ENCODE results near the gene HACD2. TPM values are rescaled to one million over a fixed set of nuclear protein-coding genes. Genes with fewer than 3 reads are reported as not detected.

HACD2 gene
- total and polyA plus RNA-seq, 10 of the 15 experiments (the other 5 are each of a cell fraction or from before 2014, with no cell fraction given) = 9.1 to 30.0 (median 18.8) TPM

DNA sequence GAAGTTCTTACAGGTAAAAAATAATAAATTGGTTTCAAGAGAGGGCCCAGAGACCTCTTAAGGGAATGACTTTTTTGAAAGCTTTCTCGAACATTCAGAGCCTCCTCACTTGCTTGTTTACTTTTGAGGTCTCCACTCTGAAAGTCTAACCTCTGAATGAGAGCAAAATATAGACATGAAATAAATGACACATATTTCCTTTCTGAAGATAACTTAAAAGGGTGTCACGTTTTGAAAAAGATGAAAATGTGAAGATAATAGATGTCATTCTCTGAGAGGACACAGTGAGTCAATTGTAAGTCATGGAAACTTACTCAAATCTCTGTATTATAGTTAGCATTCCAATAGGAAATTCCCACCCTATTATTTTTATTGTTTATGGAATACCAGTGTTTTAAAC, 44.6 kb downstream of the HACD2 start (continued):
- TF ChIP-seq, protein P1, sequence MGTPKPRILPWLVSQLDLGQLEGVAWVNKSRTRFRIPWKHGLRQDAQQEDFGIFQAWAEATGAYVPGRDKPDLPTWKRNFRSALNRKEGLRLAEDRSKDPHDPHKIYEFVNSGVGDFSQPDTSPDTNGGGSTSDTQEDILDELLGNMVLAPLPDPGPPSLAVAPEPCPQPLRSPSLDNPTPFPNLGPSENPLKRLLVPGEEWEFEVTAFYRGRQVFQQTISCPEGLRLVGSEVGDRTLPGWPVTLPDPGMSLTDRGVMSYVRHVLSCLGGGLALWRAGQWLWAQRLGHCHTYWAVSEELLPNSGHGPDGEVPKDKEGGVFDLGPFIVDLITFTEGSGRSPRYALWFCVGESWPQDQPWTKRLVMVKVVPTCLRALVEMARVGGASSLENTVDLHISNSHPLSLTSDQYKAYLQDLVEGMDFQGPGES (IDR thresholded peaks at IDR 0.05) = no peak
- TF ChIP-seq SIX5 (IDR thresholded peaks at IDR 0.05; ENCODE audit: low read depth, low read length, severe bottlenecking) = no peak
- no peak for TF ChIP-seq WRNIP1 (IDR thresholded peaks at IDR 0.05; ENCODE audit: borderline replicate concordance, low read depth, low read length)
- no peak for TF ChIP-seq MYB (IDR thresholded peaks at IDR 0.05; ENCODE audit: borderline replicate concordance, low read depth, low read length)
- TF ChIP-seq NFIC (IDR thresholded peaks at IDR 0.05; ENCODE audit: low read depth, low read length) = peak; percentile 49; the same call in 1 of the 2 replicates
- TF ChIP-seq RELA (IDR thresholded peaks at IDR 0.05; ENCODE audit: borderline replicate concordance, partially characterized antibody) = no peak
- TF ChIP-seq, protein P2, sequence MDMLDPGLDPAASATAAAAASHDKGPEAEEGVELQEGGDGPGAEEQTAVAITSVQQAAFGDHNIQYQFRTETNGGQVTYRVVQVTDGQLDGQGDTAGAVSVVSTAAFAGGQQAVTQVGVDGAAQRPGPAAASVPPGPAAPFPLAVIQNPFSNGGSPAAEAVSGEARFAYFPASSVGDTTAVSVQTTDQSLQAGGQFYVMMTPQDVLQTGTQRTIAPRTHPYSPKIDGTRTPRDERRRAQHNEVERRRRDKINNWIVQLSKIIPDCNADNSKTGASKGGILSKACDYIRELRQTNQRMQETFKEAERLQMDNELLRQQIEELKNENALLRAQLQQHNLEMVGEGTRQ (IDR thresholded peaks at IDR 0.05; ENCODE audit: borderline replicate concordance, low read depth, low read length) = no peak
- TF ChIP-seq, protein P3, sequence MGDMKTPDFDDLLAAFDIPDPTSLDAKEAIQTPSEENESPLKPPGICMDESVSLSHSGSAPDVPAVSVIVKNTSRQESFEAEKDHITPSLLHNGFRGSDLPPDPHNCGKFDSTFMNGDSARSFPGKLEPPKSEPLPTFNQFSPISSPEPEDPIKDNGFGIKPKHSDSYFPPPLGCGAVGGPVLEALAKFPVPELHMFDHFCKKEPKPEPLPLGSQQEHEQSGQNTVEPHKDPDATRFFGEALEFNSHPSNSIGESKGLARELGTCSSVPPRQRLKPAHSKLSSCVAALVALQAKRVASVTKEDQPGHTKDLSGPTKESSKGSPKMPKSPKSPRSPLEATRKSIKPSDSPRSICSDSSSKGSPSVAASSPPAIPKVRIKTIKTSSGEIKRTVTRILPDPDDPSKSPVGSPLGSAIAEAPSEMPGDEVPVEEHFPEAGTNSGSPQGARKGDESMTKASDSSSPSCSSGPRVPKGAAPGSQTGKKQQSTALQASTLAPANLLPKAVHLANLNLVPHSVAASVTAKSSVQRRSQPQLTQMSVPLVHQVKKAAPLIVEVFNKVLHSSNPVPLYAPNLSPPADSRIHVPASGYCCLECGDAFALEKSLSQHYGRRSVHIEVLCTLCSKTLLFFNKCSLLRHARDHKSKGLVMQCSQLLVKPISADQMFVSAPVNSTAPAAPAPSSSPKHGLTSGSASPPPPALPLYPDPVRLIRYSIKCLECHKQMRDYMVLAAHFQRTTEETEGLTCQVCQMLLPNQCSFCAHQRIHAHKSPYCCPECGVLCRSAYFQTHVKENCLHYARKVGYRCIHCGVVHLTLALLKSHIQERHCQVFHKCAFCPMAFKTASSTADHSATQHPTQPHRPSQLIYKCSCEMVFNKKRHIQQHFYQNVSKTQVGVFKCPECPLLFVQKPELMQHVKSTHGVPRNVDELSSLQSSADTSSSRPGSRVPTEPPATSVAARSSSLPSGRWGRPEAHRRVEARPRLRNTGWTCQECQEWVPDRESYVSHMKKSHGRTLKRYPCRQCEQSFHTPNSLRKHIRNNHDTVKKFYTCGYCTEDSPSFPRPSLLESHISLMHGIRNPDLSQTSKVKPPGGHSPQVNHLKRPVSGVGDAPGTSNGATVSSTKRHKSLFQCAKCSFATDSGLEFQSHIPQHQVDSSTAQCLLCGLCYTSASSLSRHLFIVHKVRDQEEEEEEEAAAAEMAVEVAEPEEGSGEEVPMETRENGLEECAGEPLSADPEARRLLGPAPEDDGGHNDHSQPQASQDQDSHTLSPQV (IDR thresholded peaks at IDR 0.05) = no peak
- no peak for TF ChIP-seq JUNB (IDR thresholded peaks at IDR 0.05)
